NCI-H2227 (cell line): Measurements from ENCODE around the gene TMEM52.

Source experiments
- DNase-seq: peaks from one replicate; lab custom pipeline; 2025; ENCODE audit not compliant: unreplicated experiment; lab: John Stamatoyannopoulos, UW

The TMEM52 gene

GRCh38 chr1:1918901-1919303, at the start of gene TMEM52:
Gene TMEM52, minus strand, starts transcription at chr1:1919279. Its CDS starts 14 bp downstream, at chr1:1919265.
- DNase-seq: no peak

DNA sequence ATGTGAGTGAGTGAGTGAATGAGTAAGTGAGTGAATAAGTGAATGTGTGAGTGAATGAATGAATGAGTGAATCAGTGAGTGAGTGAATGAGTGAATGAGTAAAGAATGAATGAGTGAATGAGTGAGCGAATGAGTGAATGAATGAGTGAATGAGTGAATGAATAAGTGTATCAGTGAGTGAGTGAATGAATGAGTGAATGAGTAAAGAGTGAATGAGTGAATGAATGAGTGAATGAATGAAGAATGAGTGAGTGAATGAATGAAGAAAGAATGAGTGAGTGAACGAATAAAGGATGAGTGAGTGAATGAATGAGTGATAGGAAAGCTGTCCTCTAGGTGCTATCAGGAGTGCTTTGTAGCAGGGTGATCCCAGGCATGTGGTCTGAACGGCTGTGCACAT, 48.8 kb upstream of the TMEM52 start:
- no peak for DNase-seq

DNA sequence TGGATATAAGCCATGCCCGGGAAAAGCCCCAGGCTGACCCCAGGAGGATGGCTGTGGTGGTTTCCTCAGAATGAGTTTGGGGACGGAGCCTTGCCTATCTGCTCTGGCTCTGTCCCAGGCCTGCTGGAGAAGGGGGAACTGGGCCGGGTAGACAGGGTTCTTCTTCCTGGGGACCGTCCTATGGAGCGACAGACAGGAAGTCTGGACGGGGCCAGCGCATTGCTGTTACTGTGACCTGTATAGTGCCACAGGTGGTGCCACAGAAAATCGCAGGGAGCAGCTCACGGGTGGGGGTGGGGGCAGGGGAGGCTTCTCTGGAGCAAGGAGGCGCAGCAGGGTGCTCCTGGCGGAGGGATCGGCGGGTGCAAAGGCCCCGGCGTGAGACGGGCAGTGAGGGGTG, 48.1 kb upstream of the TMEM52 start:
- DNase-seq: no peak

- DNase-seq: no peak
These were observed 47.1 kb upstream of the TMEM52 start for GRCh38 chr1:1966071-1966740.

DNA sequence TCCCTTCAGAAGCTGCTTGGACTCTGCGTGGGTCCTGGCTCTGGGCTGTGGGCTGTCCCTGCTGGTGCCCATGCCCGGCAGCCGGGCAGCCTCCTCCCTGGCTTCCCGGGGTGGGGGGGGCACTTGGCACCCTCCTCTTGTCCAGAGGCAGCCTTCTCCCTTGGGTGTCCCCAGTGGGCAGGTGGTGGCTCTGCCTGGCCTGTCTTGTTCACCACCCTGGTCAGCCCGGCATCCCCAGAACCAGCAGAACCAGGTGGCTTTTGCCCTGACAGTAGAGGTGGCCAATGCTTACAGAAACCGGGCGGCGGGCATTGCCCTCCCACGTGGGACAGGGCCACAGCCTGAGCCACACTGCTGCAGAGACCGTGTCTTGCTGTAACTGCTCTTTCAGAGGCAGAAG, 46.5 kb upstream of the TMEM52 start:
- DNase-seq: no peak

- DNase-seq: no peak
These were observed 45.7 kb upstream of the TMEM52 start for GRCh38 chr1:1964811-1965210.

DNA sequence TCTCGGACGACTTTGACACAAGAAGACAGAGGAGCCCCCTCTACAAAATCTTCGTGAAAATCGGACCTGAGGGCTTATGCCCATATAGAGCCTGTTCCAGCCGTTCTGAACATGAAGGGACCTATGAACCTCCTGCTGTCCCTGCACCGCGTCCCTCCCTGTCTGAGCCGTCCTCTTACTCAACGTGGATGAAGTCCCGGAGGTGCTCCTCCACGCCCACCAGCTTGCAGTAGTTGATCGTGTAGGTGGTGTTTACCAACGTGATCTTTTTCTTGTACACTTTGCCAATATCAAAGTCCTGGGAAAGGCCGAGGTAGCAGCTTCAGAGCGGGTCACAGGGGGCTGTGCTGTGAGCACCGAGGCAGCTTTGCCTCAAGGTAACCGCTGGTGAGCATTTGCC, 44.5 kb upstream of the TMEM52 start:
- no peak for DNase-seq

DNA sequence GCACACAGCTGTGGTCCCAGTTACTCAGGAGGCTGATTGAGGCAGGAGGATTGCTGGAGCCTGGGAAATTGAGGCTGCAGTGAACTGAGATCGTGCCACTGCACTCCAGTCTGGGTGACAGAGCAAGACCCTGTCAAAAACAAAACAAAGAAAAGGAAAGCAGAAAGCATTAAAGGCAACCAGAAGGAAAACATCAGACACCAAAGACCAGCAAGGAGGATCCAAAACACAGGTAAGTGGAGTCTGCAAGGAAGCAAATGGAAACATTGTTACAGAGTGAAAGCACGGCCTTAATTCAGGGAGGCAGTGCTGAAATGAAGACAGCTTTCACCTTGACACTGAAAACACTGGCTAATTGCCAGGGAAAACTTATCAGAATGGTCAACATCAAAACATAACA, 43.7 kb upstream of the TMEM52 start:
- no peak for DNase-seq

GRCh38 chr1:1960480-1961196, 41.6 kb upstream of the TMEM52 start:
- no peak for DNase-seq

- DNase-seq: peak; percentile 83
These were observed 40.9 kb upstream of the TMEM52 start for GRCh38 chr1:1959840-1960479.

- DNase-seq: no peak
These were observed 40.4 kb upstream of the TMEM52 start for GRCh38 chr1:1959459-1959839.

GRCh38 chr1:1958071-1958541, 39.0 kb upstream of the TMEM52 start:
- DNase-seq: no peak

GRCh38 chr1:1957533-1957961, 38.5 kb upstream of the TMEM52 start:
- no peak for DNase-seq

DNA sequence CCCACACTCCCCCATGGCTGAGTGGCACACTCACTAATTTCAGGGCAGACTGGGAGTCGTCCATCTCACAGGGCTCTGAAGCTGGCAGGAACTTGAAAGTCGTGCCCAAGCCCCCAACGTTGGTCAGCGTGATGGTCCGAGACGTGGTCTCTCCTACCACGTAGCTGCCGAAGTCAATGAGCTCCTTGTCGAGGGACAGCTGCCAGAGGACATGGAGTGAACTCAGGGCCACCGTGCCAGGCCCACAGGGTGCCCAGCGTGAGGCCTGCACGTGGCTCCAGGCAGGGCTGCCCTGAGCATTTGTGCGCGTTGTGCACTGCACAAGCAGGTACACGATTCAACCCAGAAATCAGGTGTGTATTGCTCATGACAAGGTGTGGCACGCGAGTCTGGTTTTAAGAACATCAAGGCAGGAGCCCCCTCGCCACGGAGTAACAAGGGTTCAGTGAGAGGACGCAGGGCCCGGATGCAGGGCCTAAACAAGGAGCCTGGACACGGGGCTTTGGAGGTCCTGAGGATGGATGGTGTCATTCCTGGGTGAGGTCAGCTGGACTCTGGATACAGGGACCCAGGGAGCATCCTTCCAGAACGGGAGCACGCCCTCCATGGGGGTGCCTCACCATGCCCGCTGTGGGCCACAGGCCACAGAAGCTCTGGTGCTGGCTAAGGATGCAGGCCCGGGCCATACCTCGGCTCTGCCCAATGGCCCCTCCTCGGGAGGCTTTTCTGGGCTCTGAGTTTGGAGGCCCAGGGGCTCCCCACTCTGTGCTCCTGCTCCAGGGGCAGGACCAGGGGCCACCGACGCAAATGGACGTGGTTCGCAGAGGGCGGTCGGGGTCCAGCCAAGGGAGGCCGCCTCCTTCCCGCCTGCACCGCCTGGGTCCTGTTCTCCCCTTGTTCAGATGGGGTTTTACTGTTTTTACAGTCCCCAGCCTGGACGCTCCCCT, 37.8 kb upstream of the TMEM52 start:
- DNase-seq: no peak

DNA sequence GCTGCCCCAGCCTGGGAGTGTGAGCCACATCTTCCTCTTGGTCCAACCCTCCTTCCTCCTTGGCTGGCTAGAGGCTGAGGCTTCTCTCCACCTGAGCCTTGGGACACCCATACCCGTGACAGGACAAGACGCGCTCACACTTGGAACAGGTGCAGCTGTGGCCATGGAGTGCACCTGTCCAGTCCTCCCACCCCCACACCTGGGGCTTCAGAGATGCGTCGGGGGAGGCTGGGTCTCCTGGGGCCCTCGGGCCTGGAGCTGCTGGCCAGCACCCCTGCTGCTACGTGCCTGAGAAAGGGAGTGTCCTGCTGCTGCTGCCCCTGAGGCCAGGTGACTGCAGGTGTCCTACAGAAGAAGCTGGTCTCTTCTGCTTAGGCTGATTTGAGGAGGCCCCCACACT, 37.0 kb upstream of the TMEM52 start:
- no peak for DNase-seq

DNA sequence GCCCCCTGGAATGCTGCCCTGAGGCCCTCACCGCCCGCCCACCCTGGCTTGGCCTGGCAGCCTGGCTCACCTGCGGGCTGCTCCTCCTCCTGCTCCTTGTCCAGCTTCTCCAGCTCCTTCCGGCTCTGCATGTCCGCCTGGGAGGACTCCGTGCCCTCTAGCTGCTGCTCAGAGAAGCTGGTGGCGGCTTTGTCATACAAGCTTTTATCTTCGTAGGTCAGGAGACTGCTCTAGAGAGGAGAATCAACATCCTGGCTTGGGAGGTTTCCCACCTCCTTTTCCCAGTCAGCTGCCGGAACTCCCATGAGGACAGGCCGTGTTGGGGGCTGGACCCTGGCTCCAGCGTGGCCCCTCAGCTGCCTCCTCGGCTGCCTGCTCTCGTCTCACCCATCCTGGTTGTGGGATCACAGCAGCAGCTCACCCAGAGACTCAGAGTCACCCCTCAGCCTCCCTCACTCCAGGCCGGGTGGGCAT, 36.6 kb upstream of the TMEM52 start:
- DNase-seq: no peak

- no peak for DNase-seq
These were observed 35.9 kb upstream of the TMEM52 start for GRCh38 chr1:1954831-1955441.

GRCh38 chr1:1954015-1954414, 34.9 kb upstream of the TMEM52 start:
- no peak for DNase-seq

DNA sequence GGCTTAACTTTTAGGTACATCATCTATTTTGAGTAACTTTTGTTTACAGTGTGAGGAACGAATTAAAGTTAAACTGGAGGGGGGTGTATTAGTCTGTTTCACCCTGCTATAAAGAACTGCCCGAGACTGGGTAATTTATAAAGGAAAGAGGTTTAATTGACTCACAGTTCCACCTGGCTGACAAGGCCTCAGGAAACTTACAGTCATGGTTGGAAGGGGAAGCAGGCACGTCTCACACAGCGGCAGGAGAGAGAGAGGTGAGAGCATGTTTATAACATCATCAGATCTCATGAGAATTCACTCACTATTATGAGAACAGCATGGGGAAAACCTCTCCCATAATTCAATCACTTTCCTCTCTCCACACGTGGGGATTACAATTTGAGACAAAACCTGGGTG, 31.9 kb upstream of the TMEM52 start:
- no peak for DNase-seq

GRCh38 chr1:1948783-1949182, 29.7 kb upstream of the TMEM52 start:
- no peak for DNase-seq
